Measurements from ENCODE around the gene RPF1. TPM values are rescaled to one million over a fixed set of nuclear protein-coding genes. Genes with fewer than 3 reads are reported as not detected.

The RPF1 gene
- total and polyA plus RNA-seq, 2 experiments from 2014 or later: 31.5 to 35.3 TPM

DNA sequence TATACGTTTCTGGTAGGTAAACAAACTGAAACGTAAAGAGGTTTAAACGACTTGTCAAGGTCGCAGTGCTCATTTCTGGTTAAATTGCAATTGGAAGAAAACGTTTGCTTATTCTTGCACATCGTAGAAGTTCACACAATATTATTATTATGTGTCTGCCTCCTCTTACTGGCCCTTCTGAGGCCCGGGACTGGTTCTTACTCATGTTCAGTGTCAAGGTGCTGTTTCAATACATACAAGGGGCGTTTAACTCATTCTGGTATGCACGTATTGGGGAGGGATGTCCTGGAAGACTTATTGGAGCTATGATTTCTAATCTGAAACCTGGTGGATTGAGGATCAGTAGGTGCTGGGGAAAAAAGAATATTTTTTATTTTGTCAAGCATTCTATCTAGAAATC lies 932 bp downstream of the RPF1 start:
- peak overlapping the region; percentile 89 for H3K4me2 ChIP-seq
- H4K20me1 ChIP-seq (ENCODE audit: insufficient read depth, poor library complexity, severe bottlenecking): peaks cover 12% of the 10 kb centered on the region
- H3K27ac ChIP-seq: peak overlapping the region; percentile 91
- peak overlapping the region; percentile 84 for H3K4me3 ChIP-seq
- no peaks in the 10 kb centered on the region for H3K36me3 ChIP-seq (replicated peaks; ENCODE audit: insufficient read depth, low read depth)
- peaks cover 52% of the 10 kb centered on the region for H3K79me2 ChIP-seq
- H2AFZ ChIP-seq: peak overlapping the region; percentile 99
- H3K9me2 ChIP-seq (replicated peaks; ENCODE audit: insufficient read depth): no peaks in the 10 kb centered on the region
- H3K4me1 ChIP-seq (ENCODE audit: insufficient read depth): peaks cover 14% of the 10 kb centered on the region
- DNase-seq (ENCODE audit: low spot score): peak; percentile 3
- H3K9me3 ChIP-seq (ENCODE audit: low read depth): no peaks in the 10 kb centered on the region
- WGBS (ENCODE audit: low lambda C conversion rate, missing lambda C conversion rate): 6% methylated on average over 9 of the region's 9 CpGs
- H3K27me3 ChIP-seq: peaks cover 22% of the 10 kb centered on the region
- TF ChIP-seq, protein P1, sequence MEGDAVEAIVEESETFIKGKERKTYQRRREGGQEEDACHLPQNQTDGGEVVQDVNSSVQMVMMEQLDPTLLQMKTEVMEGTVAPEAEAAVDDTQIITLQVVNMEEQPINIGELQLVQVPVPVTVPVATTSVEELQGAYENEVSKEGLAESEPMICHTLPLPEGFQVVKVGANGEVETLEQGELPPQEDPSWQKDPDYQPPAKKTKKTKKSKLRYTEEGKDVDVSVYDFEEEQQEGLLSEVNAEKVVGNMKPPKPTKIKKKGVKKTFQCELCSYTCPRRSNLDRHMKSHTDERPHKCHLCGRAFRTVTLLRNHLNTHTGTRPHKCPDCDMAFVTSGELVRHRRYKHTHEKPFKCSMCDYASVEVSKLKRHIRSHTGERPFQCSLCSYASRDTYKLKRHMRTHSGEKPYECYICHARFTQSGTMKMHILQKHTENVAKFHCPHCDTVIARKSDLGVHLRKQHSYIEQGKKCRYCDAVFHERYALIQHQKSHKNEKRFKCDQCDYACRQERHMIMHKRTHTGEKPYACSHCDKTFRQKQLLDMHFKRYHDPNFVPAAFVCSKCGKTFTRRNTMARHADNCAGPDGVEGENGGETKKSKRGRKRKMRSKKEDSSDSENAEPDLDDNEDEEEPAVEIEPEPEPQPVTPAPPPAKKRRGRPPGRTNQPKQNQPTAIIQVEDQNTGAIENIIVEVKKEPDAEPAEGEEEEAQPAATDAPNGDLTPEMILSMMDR (IDR thresholded peaks at IDR 0.05; ENCODE audit: poor library complexity): no peak
- no peak for TF ChIP-seq EZH2phosphoT487 (IDR thresholded peaks at IDR 0.05; ENCODE audit: low read depth, severe bottlenecking, unreplicated experiment)
- no peak for TF ChIP-seq EZH2 (IDR thresholded peaks at IDR 0.05; ENCODE audit: borderline replicate concordance)

DNA sequence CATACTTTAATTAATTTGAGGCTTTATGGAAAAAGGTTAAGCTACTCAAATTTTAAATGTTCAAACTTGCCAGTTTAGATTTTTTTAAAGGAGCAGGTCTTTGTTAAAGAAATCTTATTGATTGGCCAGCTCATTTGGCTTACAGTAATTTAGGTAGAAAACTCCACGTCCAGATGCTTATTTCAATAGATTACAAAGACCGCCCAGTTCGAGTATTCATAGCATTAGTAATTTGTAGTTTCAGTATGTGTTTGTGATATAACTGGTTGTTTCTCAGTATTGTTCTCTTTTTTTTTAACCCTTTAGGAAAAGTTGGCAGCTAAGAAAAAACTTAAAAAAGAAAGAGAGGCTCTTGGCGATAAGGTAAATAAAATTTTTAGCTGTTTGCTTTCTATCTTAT lies 1.6 kb downstream of the RPF1 start:
- WGBS (ENCODE audit: low lambda C conversion rate, missing lambda C conversion rate): 95% methylated on average over 4 of the region's 4 CpGs
- H3K4me1 ChIP-seq (ENCODE audit: insufficient read depth): peaks cover 14% of the 10 kb centered on the region
- no peaks in the 10 kb centered on the region for H3K36me3 ChIP-seq (replicated peaks; ENCODE audit: insufficient read depth, low read depth)
- peak overlapping the region; percentile 89 for H3K4me2 ChIP-seq
- no peak overlapping the region for H3K27ac ChIP-seq
- TF ChIP-seq EZH2 (IDR thresholded peaks at IDR 0.05; ENCODE audit: borderline replicate concordance) (no peak), EZH2phosphoT487 (IDR thresholded peaks at IDR 0.05; ENCODE audit: low read depth, severe bottlenecking, unreplicated experiment) (no peak)
- TF ChIP-seq, protein P1 (IDR thresholded peaks at IDR 0.05; ENCODE audit: poor library complexity): no peak
- H3K27me3 ChIP-seq: peaks cover 16% of the 10 kb centered on the region
- H4K20me1 ChIP-seq (ENCODE audit: insufficient read depth, poor library complexity, severe bottlenecking): peaks cover 12% of the 10 kb centered on the region
- peak overlapping the region; percentile 84 for H3K4me3 ChIP-seq
- DNase-seq (ENCODE audit: low spot score): no peak
- H3K79me2 ChIP-seq: peaks cover 56% of the 10 kb centered on the region
- no peaks in the 10 kb centered on the region for H3K9me2 ChIP-seq (replicated peaks; ENCODE audit: insufficient read depth)
- no peaks in the 10 kb centered on the region for H3K9me3 ChIP-seq (ENCODE audit: low read depth)
- H2AFZ ChIP-seq: no peak overlapping the region

DNA sequence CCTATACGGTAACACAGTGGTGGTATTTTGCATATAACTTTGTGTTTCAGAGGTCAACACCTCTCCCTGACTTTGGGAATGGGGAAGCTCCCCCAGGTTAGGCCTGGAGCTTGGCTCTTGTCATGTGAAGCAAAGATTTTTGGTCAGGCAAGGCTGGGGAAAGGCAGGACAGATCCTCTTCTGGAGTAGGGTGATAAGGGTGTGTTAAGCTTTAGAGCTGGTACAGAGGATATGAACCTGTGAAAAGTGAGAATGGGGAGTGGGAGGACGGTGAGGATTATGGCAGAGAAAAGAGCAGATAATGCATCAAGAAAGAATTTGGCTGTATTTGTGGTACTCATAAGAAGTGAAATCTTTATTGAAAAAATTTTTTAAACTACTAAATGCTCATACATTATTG lies 2.3 kb downstream of the RPF1 start:
- TF ChIP-seq, protein P1 (IDR thresholded peaks at IDR 0.05; ENCODE audit: poor library complexity): no peak
- TF ChIP-seq EZH2phosphoT487 (IDR thresholded peaks at IDR 0.05; ENCODE audit: low read depth, severe bottlenecking, unreplicated experiment) (no peak), EZH2 (IDR thresholded peaks at IDR 0.05; ENCODE audit: borderline replicate concordance) (no peak)
- Histone ChIP-seq H3K4me2 (peak overlapping the region; percentile 89), H3K9me2 (replicated peaks; ENCODE audit: insufficient read depth) (no peaks in the 10 kb centered on the region), H2AFZ (no peak overlapping the region), H3K4me3 (no peak overlapping the region), H3K4me1 (ENCODE audit: insufficient read depth) (peaks cover 14% of the 10 kb centered on the region), H3K79me2 (peaks cover 61% of the 10 kb centered on the region), H3K9me3 (ENCODE audit: low read depth) (no peaks in the 10 kb centered on the region), H4K20me1 (ENCODE audit: insufficient read depth, poor library complexity, severe bottlenecking) (peaks cover 12% of the 10 kb centered on the region), H3K27me3 (peaks cover 13% of the 10 kb centered on the region), H3K36me3 (replicated peaks; ENCODE audit: insufficient read depth, low read depth) (no peaks in the 10 kb centered on the region), H3K27ac (no peak overlapping the region)
- 95% methylated on average over 2 of the region's 2 CpGs for WGBS (ENCODE audit: low lambda C conversion rate, missing lambda C conversion rate)
- DNase-seq (ENCODE audit: low spot score): no peak

DNA sequence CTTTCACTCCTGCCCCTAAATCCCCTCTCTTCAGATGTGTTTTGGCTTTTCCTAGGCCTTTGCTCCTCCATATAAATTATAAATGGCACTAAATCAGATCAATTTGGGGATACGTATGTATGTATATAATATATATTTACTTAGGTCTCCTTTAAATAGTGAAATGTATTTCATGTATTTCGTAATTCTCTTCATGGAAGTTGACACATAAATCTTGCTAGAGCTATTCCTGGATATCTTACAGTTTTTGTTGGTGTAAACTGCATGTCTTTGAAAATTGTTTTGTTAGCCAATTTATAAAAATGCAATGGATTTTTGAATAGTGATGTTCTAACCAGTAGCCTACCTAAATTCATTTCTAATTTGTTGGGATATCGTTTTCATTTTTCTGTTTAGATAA lies 9.0 kb downstream of the RPF1 start:
- no peaks in the 10 kb centered on the region for H4K20me1 ChIP-seq (ENCODE audit: insufficient read depth, poor library complexity, severe bottlenecking)
- 97% methylated on average over 3 of the region's 3 CpGs for WGBS (ENCODE audit: low lambda C conversion rate, missing lambda C conversion rate)
- no peak overlapping the region for H3K27ac ChIP-seq
- H3K9me2 ChIP-seq (replicated peaks; ENCODE audit: insufficient read depth): no peaks in the 10 kb centered on the region
- no peak for DNase-seq (ENCODE audit: low spot score)
- H3K4me3 ChIP-seq: no peak overlapping the region
- TF ChIP-seq, protein P1 (IDR thresholded peaks at IDR 0.05; ENCODE audit: poor library complexity): no peak
- TF ChIP-seq EZH2 (IDR thresholded peaks at IDR 0.05; ENCODE audit: borderline replicate concordance) (no peak), EZH2phosphoT487 (IDR thresholded peaks at IDR 0.05; ENCODE audit: low read depth, severe bottlenecking, unreplicated experiment) (no peak)
- no peaks in the 10 kb centered on the region for H3K27me3 ChIP-seq
- peaks cover 49% of the 10 kb centered on the region for H3K79me2 ChIP-seq
- no peak overlapping the region for H2AFZ ChIP-seq
- H3K4me2 ChIP-seq: no peak overlapping the region
- H3K9me3 ChIP-seq (ENCODE audit: low read depth): no peaks in the 10 kb centered on the region
- no peaks in the 10 kb centered on the region for H3K4me1 ChIP-seq (ENCODE audit: insufficient read depth)
- H3K36me3 ChIP-seq (replicated peaks; ENCODE audit: insufficient read depth, low read depth): no peaks in the 10 kb centered on the region

Data from hepatocyte (in vitro differentiated cells).